GM23248 (cell line): Measurements from ENCODE around the gene KCND1. TPM values are rescaled to one million over a fixed set of nuclear protein-coding genes. Genes with fewer than 3 reads are reported as not detected.

Source experiments
- DNase-seq: peaks from one replicate; pipeline ENCODE4 v3.0.0-alpha.2; 2015
- H2AFZ ChIP-seq: fragments of 200-600 bp; sonication (generic); 2 replicates; pipeline ENCODE4 v1.6.1; 2016; ENCODE audit warnings: antibody characterized with exemption
- H3F3A ChIP-seq: fragments of 200-600 bp; sonication (generic); 2 replicates; pipeline ENCODE4 v1.6.1; 2016; ENCODE audit warnings: mild to moderate bottlenecking, antibody characterized with exemption, mixed run types; ENCODE audit not compliant: insufficient read depth
- H3K27ac ChIP-seq: fragments of 200-600 bp; sonication (generic); 2 replicates; pipeline ENCODE4 v1.5.1; 2016; ENCODE audit warnings: mild to moderate bottlenecking
- H3K27me3 ChIP-seq: fragments of 200-600 bp; sonication (generic); replicated peaks from 2 replicates; pipeline ENCODE4 v1.6.1; 2016; ENCODE audit warnings: mild to moderate bottlenecking; ENCODE audit not compliant: insufficient read depth
- H3K36me3 ChIP-seq: fragments of 200-600 bp; sonication (generic); 2 replicates; pipeline ENCODE4 v1.6.1; 2016; ENCODE audit warnings: low read depth, mild to moderate bottlenecking
- H3K4me1 ChIP-seq: fragments of 200-600 bp; sonication (generic); 2 replicates; pipeline ENCODE4 v1.6.1; 2016; ENCODE audit warnings: mild to moderate bottlenecking; ENCODE audit not compliant: insufficient read depth
- H3K4me2 ChIP-seq: fragments of 200-600 bp; sonication (generic); one replicate; pipeline ENCODE4 v1.6.1; 2016; ENCODE audit warnings: mild to moderate bottlenecking; ENCODE audit not compliant: unreplicated experiment
- H3K4me3 ChIP-seq: fragments of 200-600 bp; sonication (generic); 2 replicates; pipeline ENCODE4 v1.5.1; 2016; ENCODE audit warnings: mild to moderate bottlenecking
- H3K79me2 ChIP-seq: fragments of 200-600 bp; sonication (generic); 2 replicates; pipeline ENCODE4 v1.6.1; 2016; ENCODE audit warnings: mild to moderate bottlenecking; ENCODE audit not compliant: insufficient read depth
- H3K9ac ChIP-seq: fragments of 200-600 bp; sonication (generic); 2 replicates; pipeline ENCODE4 v1.6.1; 2016; ENCODE audit warnings: mild to moderate bottlenecking
- H3K9me2 ChIP-seq: fragments of 200-600 bp; sonication (generic); 2 replicates; pipeline ENCODE4 v1.6.1; 2016; ENCODE audit warnings: mixed run types, mild to moderate bottlenecking, moderate library complexity; ENCODE audit not compliant: insufficient read depth
- H3K9me3 ChIP-seq: fragments of 200-600 bp; sonication (generic); one replicate; pipeline ENCODE4 v1.6.1; 2017; ENCODE audit warnings: low read depth
- H4K20me1 ChIP-seq: fragments of 200-600 bp; sonication (generic); 2 replicates; pipeline ENCODE4 v1.6.0; 2016; ENCODE audit not compliant: insufficient read depth
- EZH2 ChIP-seq: fragments of 200-600 bp; sonication (generic); IDR thresholded peaks from 2 replicates; pipeline ENCODE4 v1.6.1; 2018; ENCODE audit warnings: antibody characterized with exemption, mild to moderate bottlenecking; ENCODE audit not compliant: insufficient read depth, poor library complexity, severe bottlenecking
- EZH2phosphoT487 ChIP-seq: fragments of 200-600 bp; sonication (generic); IDR thresholded peaks from 2 replicates; pipeline ENCODE4 v1.6.1; 2018; ENCODE audit warnings: antibody characterized with exemption, moderate library complexity, mild to moderate bottlenecking, low read depth; ENCODE audit not compliant: insufficient read depth
- WGBS, 2 experiments: methylation state at CpG; one replicate each; pipeline ENCODE4 v1.1.6; 2015 to 2017; ENCODE audit warnings: low lambda C conversion rate in 2 of 2, low coverage in 1 of 2; ENCODE audit errors: missing lambda C conversion rate in 2 of 2; 5-methylcytosine and 5-hydroxymethylcytosine counted together
- in situ Hi-C: fragments of 300-500 bp; cut with MboI; formaldehyde crosslinking; loops from 2 replicates; pipeline ENCODE4 v1.15.0; 2020
- polyA plus RNA-seq: library from polyadenylated mRNA; unstranded; fragments of >200 nt; fragmentation: Nextera tagmentation; extraction: Ambion mirVana; gene quantifications from 2 replicates; pipeline ENCODE4 v1.2.1, GENCODE V29; 2016
- total RNA-seq: library from RNA; depleted of rRNA; stranded (reverse); fragments of >200 nt; shearing (Covaris generic); gene quantifications from 2 replicates; pipeline ENCODE4 v1.2.3, GENCODE V29; 2014

The KCND1 gene
- total and polyA plus RNA-seq, 2 experiments from 2014 or later, result 0.65 to 0.69 TPM

DNA sequence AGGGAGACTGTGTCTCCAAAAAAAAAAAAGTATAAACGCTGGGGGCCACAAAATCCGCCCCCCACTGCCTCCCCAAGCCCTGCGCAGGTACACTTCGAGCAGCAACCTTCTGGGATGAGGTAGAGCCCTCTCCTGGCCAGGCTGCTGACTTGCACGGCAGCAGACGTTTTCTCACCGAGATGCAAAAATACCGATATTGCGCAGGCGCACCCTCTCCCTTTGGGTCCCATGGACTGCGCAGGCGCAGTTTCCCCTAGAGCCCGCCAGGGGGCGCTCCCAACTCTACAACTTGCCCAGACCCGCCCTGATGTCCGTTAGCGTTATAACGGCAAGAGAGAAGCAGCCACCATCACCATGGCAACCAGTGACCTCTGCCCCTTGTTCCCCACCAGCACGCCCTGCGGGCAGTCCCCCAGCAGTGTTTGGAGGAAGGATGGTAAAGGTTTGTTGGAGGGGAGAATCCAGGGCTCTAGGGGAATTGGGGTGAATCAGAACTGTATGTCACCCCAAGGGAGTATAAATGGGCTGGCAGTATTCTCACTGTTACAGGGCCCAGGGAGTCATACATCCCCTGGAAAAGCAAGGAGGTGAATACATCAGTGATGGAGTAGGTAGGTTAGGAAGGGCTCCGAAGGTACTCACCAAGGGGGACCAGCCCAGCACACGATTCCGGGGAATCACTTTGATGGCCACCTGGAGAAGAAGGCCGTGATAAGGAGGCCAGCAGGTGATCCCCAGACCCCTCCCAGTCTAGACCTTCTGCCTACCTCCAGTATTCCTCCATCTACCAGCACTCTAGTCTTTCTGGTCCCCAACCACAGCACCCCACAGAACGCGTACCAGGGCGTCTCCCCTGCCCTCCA, 54.3 kb downstream of the KCND1 start:
- no peak overlapping the region for H3K4me3 ChIP-seq
- in situ Hi-C loops, result loop anchor here (25.0 kb wide), 1 partner anchor 255 kb away; no protein-coding TSS in a partner anchor
- H3K4me2 ChIP-seq, result no peak overlapping the region
- no peaks in the 10 kb centered on the region for H4K20me1 ChIP-seq
- H3K27ac ChIP-seq, result peak overlapping the region; percentile 46
- WGBS, 2 experiments, result 15 to 24% methylated on average over 20 to 24 of the region's 27 CpGs
- no peak overlapping the region for H3K9ac ChIP-seq
- no peaks in the 10 kb centered on the region for H3K9me2 ChIP-seq
- TF ChIP-seq EZH2phosphoT487, result no peak
- no peak for TF ChIP-seq EZH2
- DNase-seq, result peak; percentile 88
- H3F3A ChIP-seq, result peaks cover 27% of the 10 kb centered on the region
- H3K36me3 ChIP-seq, result no peaks in the 10 kb centered on the region
- H3K79me2 ChIP-seq, result no peaks in the 10 kb centered on the region
- no peaks in the 10 kb centered on the region for H3K27me3 ChIP-seq
- H2AFZ ChIP-seq, result no peak overlapping the region
- no peaks in the 10 kb centered on the region for H3K9me3 ChIP-seq
- peaks cover 12% of the 10 kb centered on the region; the same call in 1 of the 2 replicates for H3K4me1 ChIP-seq

DNA sequence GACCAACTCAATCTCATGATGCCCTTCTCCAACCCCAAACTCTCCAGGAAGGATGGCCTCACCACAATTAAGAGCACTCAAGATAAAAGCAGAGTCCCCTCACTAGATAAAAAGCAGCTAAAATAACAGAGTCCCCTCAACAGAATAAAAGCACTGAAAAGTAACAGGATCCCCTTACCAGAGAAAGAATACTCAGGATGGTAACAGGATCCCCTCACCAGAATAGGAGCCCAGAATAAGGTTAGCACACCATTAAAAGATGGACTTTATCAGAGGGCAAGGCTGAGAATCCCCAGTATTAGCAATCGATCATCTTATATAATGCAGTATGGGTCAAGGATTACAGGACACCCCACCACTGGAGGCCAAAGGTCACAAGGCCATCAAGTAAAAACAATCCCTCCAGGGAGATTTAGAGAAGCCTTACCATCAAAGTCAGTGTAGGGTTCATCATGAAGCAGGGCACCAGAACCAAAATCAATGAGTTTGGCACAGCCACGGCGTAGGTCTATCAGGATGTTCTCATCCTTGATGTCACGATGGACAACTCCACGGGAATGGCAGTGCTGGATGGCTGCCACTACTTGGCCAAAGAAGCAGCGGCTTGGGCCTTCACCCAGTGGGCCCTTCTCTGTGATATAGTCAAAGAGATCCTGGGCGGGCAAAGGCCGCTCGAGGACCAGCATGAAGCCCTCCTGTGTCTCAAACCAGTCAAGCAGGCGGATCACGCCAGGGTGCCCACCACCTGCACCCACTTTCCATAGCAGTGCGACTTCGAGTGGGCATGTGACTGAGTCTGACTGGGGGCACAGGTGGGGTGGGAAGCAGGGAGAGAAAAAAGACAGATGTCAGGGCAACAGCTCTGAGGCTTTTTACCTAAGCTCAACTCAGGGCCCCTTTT, 56.8 kb downstream of the KCND1 start:
- Histone ChIP-seq H3K9me3 (no peaks in the 10 kb centered on the region), H3K4me1 (peaks cover 8% of the 10 kb centered on the region; the same call in 1 of the 2 replicates), H3K9me2 (no peaks in the 10 kb centered on the region), H3K4me2 (no peak overlapping the region), H3F3A (0 out of 2 replicates have a peak, but pooled peaks cover 12% of the 10 kb centered on the region), H3K79me2 (peaks cover 16% of the 10 kb centered on the region), H3K4me3 (no peak overlapping the region), H3K9ac (no peak overlapping the region), H3K36me3 (no peaks in the 10 kb centered on the region), H2AFZ (no peak overlapping the region), H4K20me1 (no peaks in the 10 kb centered on the region), H3K27ac (no peak overlapping the region), H3K27me3 (no peaks in the 10 kb centered on the region)
- TF ChIP-seq EZH2 (no peak), EZH2phosphoT487 (no peak)
- 94 to 98% methylated on average over 12 to 13 of the region's 13 CpGs for WGBS, 2 experiments
- no peak for DNase-seq
- in situ Hi-C loops, result loop anchor here (25.0 kb wide), 1 partner anchor 253 kb away; no protein-coding TSS in a partner anchor

DNA sequence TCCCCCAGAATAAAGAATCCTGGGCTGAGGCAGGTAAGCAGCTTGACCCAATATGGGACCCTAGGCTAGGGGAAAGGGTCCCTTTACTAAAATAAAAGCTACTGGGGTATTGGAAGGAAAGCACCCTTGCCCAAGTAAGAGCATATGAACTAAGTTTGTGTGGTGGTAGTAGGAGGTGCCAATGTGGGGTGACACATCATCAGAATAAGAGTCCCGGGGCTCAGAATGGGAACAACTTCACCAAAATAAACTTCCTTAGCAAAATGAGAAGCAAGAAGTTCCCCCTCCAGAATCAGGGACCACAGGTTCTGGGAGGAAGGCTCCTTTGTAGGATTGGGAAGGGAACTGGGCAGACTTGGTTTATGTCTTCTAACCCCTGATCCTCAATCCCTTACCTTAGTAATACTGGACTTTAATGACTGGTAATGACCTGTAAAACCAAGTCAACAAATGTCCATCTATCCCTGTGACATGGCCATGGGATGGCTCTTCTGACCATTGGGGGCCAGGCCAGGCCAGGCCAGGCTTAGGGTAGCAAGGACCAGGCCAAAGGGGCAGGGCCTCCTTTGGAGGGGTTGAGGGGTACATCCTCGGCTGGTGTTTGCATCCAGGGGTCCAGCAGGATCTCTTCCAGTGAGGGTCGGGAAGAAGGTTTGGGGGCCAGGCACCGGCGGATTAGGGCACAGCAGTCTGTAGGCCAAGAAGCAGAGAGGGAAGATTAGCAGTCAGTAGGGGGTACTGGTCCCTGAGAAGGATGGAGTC, 57.9 kb downstream of the KCND1 start:
- Histone ChIP-seq H3K27ac (no peak overlapping the region), H3F3A (0 out of 2 replicates have a peak, but pooled peaks cover 5% of the 10 kb centered on the region), H3K27me3 (no peaks in the 10 kb centered on the region), H3K4me1 (no peaks in the 10 kb centered on the region), H3K9me2 (no peaks in the 10 kb centered on the region), H3K36me3 (no peaks in the 10 kb centered on the region), H3K4me3 (no peak overlapping the region), H4K20me1 (no peaks in the 10 kb centered on the region), H3K9ac (no peak overlapping the region), H3K9me3 (no peaks in the 10 kb centered on the region), H3K4me2 (no peak overlapping the region), H2AFZ (no peak overlapping the region), H3K79me2 (peaks cover 27% of the 10 kb centered on the region)
- in situ Hi-C loops, result loop anchor here (25.0 kb wide), 1 partner anchor 251 kb away; no protein-coding TSS in a partner anchor
- WGBS, 2 experiments, result 73 to 100% methylated on average over 3 to 5 of the region's 5 CpGs
- TF ChIP-seq EZH2phosphoT487, result no peak
- DNase-seq, result no peak
